HepG2 (cell line): Measurements from ENCODE around the gene ZNF275. TPM values are rescaled to one million over a fixed set of nuclear protein-coding genes. Genes with fewer than 3 reads are reported as not detected.

Experiments used
- ATAC-seq: fragments of 200-7000 bp; cut with Tn5 transposase; 3 replicates; pipeline ENCODE4 v1.9.1; 2020; ENCODE audit warnings: mild to moderate bottlenecking, moderate library complexity
- BruUV-seq: library from RNA; stranded (reverse); fragments of 400-500 nt; replicated peaks from 2 replicates; lab custom pipeline; 2021; lab: Mats Ljungman, UMichigan
- CTCF ChIA-PET: fragments of 300-600 bp; formaldehyde crosslinking; extraction: SDS; loops from one replicate; lab custom pipeline; 2021; ENCODE audit warnings: low total read pairs, inconsistent platforms, low intra/inter-chr PET ratio; lab: Yijun Ruan, JAX
- POLR2A ChIA-PET: fragments of 350-600 bp; sonication (Branson Sonifier 250); formaldehyde crosslinking; loops from one replicate; lab custom pipeline; 2020; ENCODE audit warnings: antibody characterized with exemption, inconsistent platforms; lab: Yijun Ruan, JAX
- DNase-seq: peaks from one replicate; pipeline ENCODE4 v3.0.0-alpha.2; 2015; ENCODE audit warnings: low spot score
- FAIRE-seq: peaks from 3 replicates; lab custom pipeline; 2011; peaks lifted over from hg19 to GRCh38; lab: Jason Lieb, UNC
- H2AFZ ChIP-seq: one replicate; pipeline ENCODE4 v1.6.1; 2011; ENCODE audit warnings: low read length, inconsistent platforms
- H3K27ac ChIP-seq: fragments of 300-600 bp; 3 replicates; pipeline ENCODE4 v1.8.0; 2011; ENCODE audit warnings: mixed run types, mild to moderate bottlenecking, mixed read lengths, low read length, inconsistent platforms; ENCODE audit not compliant: insufficient read depth; ENCODE audit errors: extremely low read length
- H3K27me3 ChIP-seq, 2 experiments: fragments of 200-600 bp in 1 of 2; 2 replicates in 1 of 2; 3 replicates in 1 of 2; pipeline versions ENCODE4 v1.6.0 to v1.8.0; 2011; ENCODE audit warnings: low read length in 2 of 2, mild to moderate bottlenecking in 2 of 2, moderate library complexity in 2 of 2, inconsistent platforms in 1 of 2; ENCODE audit not compliant: insufficient read depth in 2 of 2, control insufficient read depth in 1 of 2
- H3K36me3 ChIP-seq, 2 experiments: fragments of 200-600 bp in 1 of 2; replicated peaks in 1 of 2; 2 replicates in 1 of 2; 3 replicates in 1 of 2; pipeline versions ENCODE4 v1.5.1 to v1.8.0; 2011; ENCODE audit warnings: low read length in 2 of 2, inconsistent platforms in 1 of 2; ENCODE audit not compliant: insufficient read depth in 2 of 2, control insufficient read depth in 1 of 2
- H3K4me1 ChIP-seq: 2 replicates; pipeline ENCODE4 v1.5.1; 2012; ENCODE audit warnings: low read length, inconsistent platforms; ENCODE audit not compliant: insufficient read depth
- H3K4me2 ChIP-seq: 2 replicates; pipeline ENCODE4 v1.6.0; 2011; ENCODE audit warnings: low read depth, low read length, inconsistent platforms
- H3K4me3 ChIP-seq, 3 experiments: fragments of 200-600 bp in 1 of 3; sonication (generic), shearing (Covaris generic) in 1 of 3; replicated peaks in 1 of 3; 2 replicates each; pipeline ENCODE4 v1.5.1; 2011 to 2016; ENCODE audit warnings: low read length in 3 of 3, inconsistent platforms in 2 of 3, low read depth in 2 of 3, mild to moderate bottlenecking in 2 of 3, control low read depth in 1 of 3, mixed read lengths in 1 of 3; ENCODE audit not compliant: insufficient read depth in 1 of 3
- H3K79me2 ChIP-seq: one replicate; pipeline ENCODE4 v1.6.1; 2011; ENCODE audit warnings: low read length, inconsistent platforms; ENCODE audit not compliant: insufficient read depth
- H3K9ac ChIP-seq: 2 replicates; pipeline ENCODE4 v1.6.0; 2011; ENCODE audit warnings: mild to moderate bottlenecking, low read depth, low read length, inconsistent platforms; ENCODE audit not compliant: insufficient read depth
- H3K9me3 ChIP-seq: 2 replicates; pipeline ENCODE4 v1.5.1; 2012; ENCODE audit warnings: mild to moderate bottlenecking, low read length
- H4K20me1 ChIP-seq: 2 replicates; pipeline ENCODE4 v1.6.0; 2011; ENCODE audit warnings: inconsistent platforms, mild to moderate bottlenecking, low read length, moderate library complexity; ENCODE audit not compliant: insufficient read depth
- ATF5 ChIP-seq: sonication (generic); formaldehyde crosslinking; IDR thresholded peaks from 2 replicates; pipeline ENCODE4 v1.4.0; 2020; ENCODE audit warnings: mild to moderate bottlenecking, low read depth, missing genetic modification reagents
- BCL6 ChIP-seq: IDR thresholded peaks from 2 replicates; pipeline ENCODE4 v1.6.1; 2016; ENCODE audit warnings: missing genetic modification reagents, missing compliant biosample characterization
- BRCA1 ChIP-seq: sonication (generic); formaldehyde crosslinking; IDR thresholded peaks from 2 replicates; pipeline ENCODE4 v1.4.0; 2020; ENCODE audit warnings: missing genetic modification reagents
- FOXA1 ChIP-seq, 2 experiments: fragments of 450-650 bp in 1 of 2; sonication (generic) in 1 of 2; formaldehyde crosslinking in 1 of 2; IDR thresholded peaks; 2 replicates each; pipeline versions ENCODE4 v1.4.0 to v1.6.1; 2016 to 2020; ENCODE audit warnings: missing genetic modification reagents in 1 of 2
- MAFG ChIP-seq: sonication (generic); formaldehyde crosslinking; IDR thresholded peaks from 2 replicates; pipeline ENCODE4 v1.5.1; 2020; ENCODE audit warnings: mild to moderate bottlenecking, missing genetic modification reagents
- ZNF564 ChIP-seq: sonication (generic); formaldehyde crosslinking; IDR thresholded peaks from 2 replicates; pipeline ENCODE4 v1.8.1; 2023; ENCODE audit warnings: mild to moderate bottlenecking, missing genetic modification reagents
- WGBS: methylation state at CpG from one replicate; pipeline ENCODE4 v1.1.6; 2017; ENCODE audit warnings: low lambda C conversion rate; 5-methylcytosine and 5-hydroxymethylcytosine counted together
- in situ Hi-C: cut with HindIII; loops from 2 replicates; pipeline ENCODE4 v1.10.0; 2017; ENCODE audit warnings: low pct_unique_long_range_greater_than_20kb; ENCODE audit not compliant: extremely low pct_ligation_motif_present
- intact Hi-C: fragments of 100-400 bp; cut with micrococcal nuclease; formaldehyde crosslinking; loops from one replicate; pipeline ENCODE4 v1.10.0; 2022; ENCODE audit not compliant: unreplicated experiment
- polyA plus RNA-seq, 8 experiments: library from polyadenylated mRNA; depleted of rRNA in 3 of 8; stranded (reverse) in 7 of 8; unstranded in 1 of 8; fragments of >200 nt; fragmentation: Illumina TruSeq in 4 of 8; extraction: Trizol in 4 of 8; gene quantifications; 2 replicates each; pipeline versions ENCODE4 v1.2.1 to v1.2.3, GENCODE V29; 2011 to 2016; ENCODE audit warnings: low read depth in 4 of 8, missing spikeins in 1 of 8, mixed read lengths in 1 of 8; ENCODE audit not compliant: insufficient read depth in 1 of 8
- total RNA-seq, 5 experiments: library from RNA; depleted of rRNA; stranded (reverse); fragments of >200 nt; fragmentation: Illumina TruSeq; extraction: Trizol; gene quantifications; 2 replicates each; pipeline ENCODE4 v1.2.3, GENCODE V29; 2016; ENCODE audit warnings: low read depth in 1 of 5
- TF ChIP-seq, protein P1 (sequence below), 2 experiments: sonication (generic) in 1 of 2; formaldehyde crosslinking in 1 of 2; IDR thresholded peaks; 2 replicates each; pipeline versions ENCODE4 v1.6.1 to v1.9.0; 2014 to 2022; ENCODE audit warnings: antibody characterized with exemption in 1 of 2, borderline replicate concordance in 1 of 2, inconsistent platforms in 1 of 2, low read depth in 1 of 2, missing genetic modification reagents in 1 of 2
- TF ChIP-seq, protein P2 (sequence below): sonication (generic); formaldehyde crosslinking; IDR thresholded peaks from 2 replicates; pipeline ENCODE4 v1.9.0; 2021; ENCODE audit warnings: mild to moderate bottlenecking, missing genetic modification reagents

The ZNF275 gene
- total and polyA plus RNA-seq, 2 of the 13 experiments (the other 11 are each of a cell fraction or from before 2014, with no cell fraction given): 6.4 to 11.8 TPM

GRCh38 chrX:153381684-153382532 lies 48.0 kb downstream of the ZNF275 start:
- H3K79me2 ChIP-seq: no peaks in the 10 kb centered on the region
- peak overlapping the region; percentile 65 for H3K27ac ChIP-seq
- peak; percentile 47 for FAIRE-seq
- ATAC-seq: peak; percentile 84
- H3K36me3 ChIP-seq: no peaks in the 10 kb centered on the region
- no peaks in the 10 kb centered on the region for H3K9me3 ChIP-seq
- H3K4me1 ChIP-seq: peaks cover 19% of the 10 kb centered on the region
- 0% methylated on average over 2 of the region's 12 CpGs for WGBS
- H3K9ac ChIP-seq: peak overlapping the region; percentile 40; the same call in 1 of the 2 replicates
- POLR2A ChIA-PET: no interaction called here
- H3K27me3 ChIP-seq: peaks cover 0 to 6% of the 10 kb centered on the region in 2 experiments; a peak in 1 of 5 replicates
- no TSS peak for BruUV-seq
- peak overlapping the region; percentile 16 for H2AFZ ChIP-seq
- intact Hi-C loops (no loop called here), in situ Hi-C loops (no loop called here)
- CTCF ChIA-PET: no interaction called here
- DNase-seq: peak; percentile 59
- H3K4me3 ChIP-seq: peak overlapping the region in 1 of 3 experiments; percentile 27; a peak in 1 of 6 replicates
- H3K4me2 ChIP-seq: peak overlapping the region; percentile 69
- no peaks in the 10 kb centered on the region for H4K20me1 ChIP-seq
- TF ChIP-seq, protein P1, sequence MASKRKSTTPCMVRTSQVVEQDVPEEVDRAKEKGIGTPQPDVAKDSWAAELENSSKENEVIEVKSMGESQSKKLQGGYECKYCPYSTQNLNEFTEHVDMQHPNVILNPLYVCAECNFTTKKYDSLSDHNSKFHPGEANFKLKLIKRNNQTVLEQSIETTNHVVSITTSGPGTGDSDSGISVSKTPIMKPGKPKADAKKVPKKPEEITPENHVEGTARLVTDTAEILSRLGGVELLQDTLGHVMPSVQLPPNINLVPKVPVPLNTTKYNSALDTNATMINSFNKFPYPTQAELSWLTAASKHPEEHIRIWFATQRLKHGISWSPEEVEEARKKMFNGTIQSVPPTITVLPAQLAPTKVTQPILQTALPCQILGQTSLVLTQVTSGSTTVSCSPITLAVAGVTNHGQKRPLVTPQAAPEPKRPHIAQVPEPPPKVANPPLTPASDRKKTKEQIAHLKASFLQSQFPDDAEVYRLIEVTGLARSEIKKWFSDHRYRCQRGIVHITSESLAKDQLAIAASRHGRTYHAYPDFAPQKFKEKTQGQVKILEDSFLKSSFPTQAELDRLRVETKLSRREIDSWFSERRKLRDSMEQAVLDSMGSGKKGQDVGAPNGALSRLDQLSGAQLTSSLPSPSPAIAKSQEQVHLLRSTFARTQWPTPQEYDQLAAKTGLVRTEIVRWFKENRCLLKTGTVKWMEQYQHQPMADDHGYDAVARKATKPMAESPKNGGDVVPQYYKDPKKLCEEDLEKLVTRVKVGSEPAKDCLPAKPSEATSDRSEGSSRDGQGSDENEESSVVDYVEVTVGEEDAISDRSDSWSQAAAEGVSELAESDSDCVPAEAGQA (IDR thresholded peaks at IDR 0.05; ENCODE audit: low read depth): no peak
- TF ChIP-seq, protein P1 (CRISPR knock-in tag; IDR thresholded peaks at IDR 0.05; ENCODE audit: borderline replicate concordance): no peak
- TF ChIP-seq MAFG (CRISPR knock-in tag) (no peak), ATF5 (CRISPR knock-in tag) (no peak), BCL6 (CRISPR knock-in tag) (0 out of 2 replicates have a peak, but pooled peaks have one; percentile 22), ZNF564 (CRISPR knock-in tag) (no peak), FOXA1 (IDR thresholded peaks at IDR 0.05) (no peak), FOXA1 (CRISPR knock-in tag; IDR thresholded peaks at IDR 0.05) (0 out of 2 replicates have a peak, but pooled peaks have one; percentile 2), BRCA1 (CRISPR knock-in tag) (no peak)
- TF ChIP-seq, protein P2, sequence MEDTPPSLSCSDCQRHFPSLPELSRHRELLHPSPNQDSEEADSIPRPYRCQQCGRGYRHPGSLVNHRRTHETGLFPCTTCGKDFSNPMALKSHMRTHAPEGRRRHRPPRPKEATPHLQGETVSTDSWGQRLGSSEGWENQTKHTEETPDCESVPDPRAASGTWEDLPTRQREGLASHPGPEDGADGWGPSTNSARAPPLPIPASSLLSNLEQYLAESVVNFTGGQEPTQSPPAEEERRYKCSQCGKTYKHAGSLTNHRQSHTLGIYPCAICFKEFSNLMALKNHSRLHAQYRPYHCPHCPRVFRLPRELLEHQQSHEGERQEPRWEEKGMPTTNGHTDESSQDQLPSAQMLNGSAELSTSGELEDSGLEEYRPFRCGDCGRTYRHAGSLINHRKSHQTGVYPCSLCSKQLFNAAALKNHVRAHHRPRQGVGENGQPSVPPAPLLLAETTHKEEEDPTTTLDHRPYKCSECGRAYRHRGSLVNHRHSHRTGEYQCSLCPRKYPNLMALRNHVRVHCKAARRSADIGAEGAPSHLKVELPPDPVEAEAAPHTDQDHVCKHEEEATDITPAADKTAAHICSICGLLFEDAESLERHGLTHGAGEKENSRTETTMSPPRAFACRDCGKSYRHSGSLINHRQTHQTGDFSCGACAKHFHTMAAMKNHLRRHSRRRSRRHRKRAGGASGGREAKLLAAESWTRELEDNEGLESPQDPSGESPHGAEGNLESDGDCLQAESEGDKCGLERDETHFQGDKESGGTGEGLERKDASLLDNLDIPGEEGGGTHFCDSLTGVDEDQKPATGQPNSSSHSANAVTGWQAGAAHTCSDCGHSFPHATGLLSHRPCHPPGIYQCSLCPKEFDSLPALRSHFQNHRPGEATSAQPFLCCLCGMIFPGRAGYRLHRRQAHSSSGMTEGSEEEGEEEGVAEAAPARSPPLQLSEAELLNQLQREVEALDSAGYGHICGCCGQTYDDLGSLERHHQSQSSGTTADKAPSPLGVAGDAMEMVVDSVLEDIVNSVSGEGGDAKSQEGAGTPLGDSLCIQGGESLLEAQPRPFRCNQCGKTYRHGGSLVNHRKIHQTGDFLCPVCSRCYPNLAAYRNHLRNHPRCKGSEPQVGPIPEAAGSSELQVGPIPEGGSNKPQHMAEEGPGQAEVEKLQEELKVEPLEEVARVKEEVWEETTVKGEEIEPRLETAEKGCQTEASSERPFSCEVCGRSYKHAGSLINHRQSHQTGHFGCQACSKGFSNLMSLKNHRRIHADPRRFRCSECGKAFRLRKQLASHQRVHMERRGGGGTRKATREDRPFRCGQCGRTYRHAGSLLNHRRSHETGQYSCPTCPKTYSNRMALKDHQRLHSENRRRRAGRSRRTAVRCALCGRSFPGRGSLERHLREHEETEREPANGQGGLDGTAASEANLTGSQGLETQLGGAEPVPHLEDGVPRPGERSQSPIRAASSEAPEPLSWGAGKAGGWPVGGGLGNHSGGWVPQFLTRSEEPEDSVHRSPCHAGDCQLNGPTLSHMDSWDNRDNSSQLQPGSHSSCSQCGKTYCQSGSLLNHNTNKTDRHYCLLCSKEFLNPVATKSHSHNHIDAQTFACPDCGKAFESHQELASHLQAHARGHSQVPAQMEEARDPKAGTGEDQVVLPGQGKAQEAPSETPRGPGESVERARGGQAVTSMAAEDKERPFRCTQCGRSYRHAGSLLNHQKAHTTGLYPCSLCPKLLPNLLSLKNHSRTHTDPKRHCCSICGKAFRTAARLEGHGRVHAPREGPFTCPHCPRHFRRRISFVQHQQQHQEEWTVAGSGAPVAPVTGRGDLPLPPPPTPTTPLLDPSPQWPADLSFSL (CRISPR knock-in tag): peak; percentile 88
